Keratinocyte (primary cell): ENCODE data around the gene CREB5. TPM values are rescaled to one million over a fixed set of nuclear protein-coding genes. Genes with fewer than 3 reads are reported as not detected.

Source experiments
- DNase-seq: peaks from one replicate; pipeline ENCODE4 v3.0.0-alpha.2; 2011; ENCODE audit warnings: low read depth, missing footprints, low spot score
- FAIRE-seq: peaks from 2 replicates; lab custom pipeline; 2011; peaks lifted over from hg19 to GRCh38; lab: Jason Lieb, UNC
- H2AFZ ChIP-seq: 2 replicates; pipeline ENCODE4 v1.6.0; 2012; ENCODE audit warnings: low read length, control low read depth, inconsistent platforms; ENCODE audit not compliant: control insufficient read depth
- H3K27ac ChIP-seq: 2 replicates; pipeline ENCODE4 v1.5.1; 2011; ENCODE audit warnings: low read length; ENCODE audit not compliant: control insufficient read depth, insufficient read depth
- H3K27me3 ChIP-seq: 3 replicates; pipeline ENCODE4 v1.6.0; 2011; ENCODE audit warnings: low read length; ENCODE audit not compliant: control insufficient read depth, insufficient read depth; ENCODE audit errors: extremely low read depth
- H3K36me3 ChIP-seq, 2 experiments: 2 replicates in 1 of 2; 3 replicates in 1 of 2; pipeline ENCODE4 v1.5.1; 2011; ENCODE audit warnings: low read length in 2 of 2, mild to moderate bottlenecking in 1 of 2; ENCODE audit not compliant: control insufficient read depth in 2 of 2, insufficient read depth in 2 of 2; ENCODE audit errors: extremely low read depth in 1 of 2
- H3K4me1 ChIP-seq: 3 replicates; pipeline ENCODE4 v1.5.1; 2011; ENCODE audit warnings: low read length; ENCODE audit not compliant: control insufficient read depth, insufficient read depth; ENCODE audit errors: extremely low read depth
- H3K4me2 ChIP-seq: 3 replicates; pipeline ENCODE4 v1.6.0; 2011; ENCODE audit warnings: low read depth, low read length; ENCODE audit not compliant: control insufficient read depth, insufficient read depth; ENCODE audit errors: extremely low read depth
- H3K4me3 ChIP-seq, 3 experiments: fragments of 200-600 bp in 1 of 3; sonication (generic) in 1 of 3; 2 replicates in 2 of 3; 3 replicates in 1 of 3; pipeline ENCODE4 v1.5.1; 2011 to 2016; ENCODE audit warnings: low read length in 3 of 3, mild to moderate bottlenecking in 3 of 3, control low read depth in 2 of 3, inconsistent platforms in 1 of 3, low read depth in 1 of 3, mixed read lengths in 1 of 3, mixed run types in 1 of 3, moderate library complexity in 1 of 3; ENCODE audit not compliant: control insufficient read depth in 2 of 3, insufficient read depth in 2 of 3; ENCODE audit errors: extremely low read depth in 1 of 3
- H3K79me2 ChIP-seq: 2 replicates; pipeline ENCODE4 v1.6.0; 2012; ENCODE audit warnings: low read length; ENCODE audit not compliant: control insufficient read depth, insufficient read depth
- H3K9ac ChIP-seq: 3 replicates; pipeline ENCODE4 v1.6.0; 2011; ENCODE audit warnings: low read length; ENCODE audit not compliant: control insufficient read depth, insufficient read depth; ENCODE audit errors: extremely low read depth
- H3K9me1 ChIP-seq: 3 replicates; pipeline ENCODE4 v1.6.0; 2011; ENCODE audit warnings: low read length; ENCODE audit not compliant: control insufficient read depth, insufficient read depth; ENCODE audit errors: extremely low read depth
- H3K9me3 ChIP-seq: 2 replicates; pipeline ENCODE4 v1.5.1; 2012; ENCODE audit warnings: low read depth, low read length; ENCODE audit not compliant: control insufficient read depth
- H4K20me1 ChIP-seq: 3 replicates; pipeline ENCODE4 v1.6.0; 2011; ENCODE audit warnings: low read length; ENCODE audit not compliant: control insufficient read depth, insufficient read depth; ENCODE audit errors: extremely low read depth
- CTCF ChIP-seq, 3 experiments: IDR thresholded peaks in 1 of 3; conservative IDR thresholded peaks in 1 of 3; optimal IDR thresholded peaks in 1 of 3; 2 replicates in 2 of 3; 3 replicates in 1 of 3; pipeline versions ENCODE3 to v1.5.1; 2011; ENCODE audit warnings: low read length in 3 of 3, mild to moderate bottlenecking in 3 of 3, moderate library complexity in 2 of 3, control low read depth in 1 of 3, inconsistent platforms in 1 of 3; ENCODE audit not compliant: insufficient read depth in 2 of 3; ENCODE audit errors: extremely low read depth in 1 of 3
- EZH2 ChIP-seq: IDR thresholded peaks from one replicate; pipeline ENCODE4 v1.6.1; 2012; ENCODE audit warnings: inconsistent platforms, mild to moderate bottlenecking, low read length, moderate library complexity
- dilution Hi-C: fragments of 300-500 bp; cut with MboI; formaldehyde crosslinking; loops from one replicate; pipeline ENCODE4 v1.7.0; 2020; ENCODE audit warnings: low sequenced_read_pairs; ENCODE audit not compliant: extremely low pct_ligation_motif_present
- polyA plus RNA-seq, 5 experiments: library from polyadenylated mRNA; depleted of rRNA in 3 of 5; stranded (reverse) in 3 of 5; stranded (forward) in 1 of 5; unstranded in 1 of 5; fragments of >200 nt; gene quantifications; 1 replicate in 1 of 5; 2 replicates in 3 of 5; 3 replicates in 1 of 5; pipeline versions ENCODE4 v1.2.1 to v1.2.3, GENCODE V29; 2011 to 2012; ENCODE audit warnings: missing spikeins in 2 of 5, low read depth in 1 of 5, low replicate concordance in 1 of 5

The CREB5 gene
- polyA plus RNA-seq, 1 donor (not counting 4 experiments of a cell fraction or from before 2014, with no cell fraction given): 7.9 TPM

- H3K4me2 ChIP-seq: no peak overlapping the region
- no peak overlapping the region for H3K4me3 ChIP-seq
- dilution Hi-C loops: no loop called here
- TF ChIP-seq EZH2: no peak
- TF ChIP-seq CTCF (optimal IDR thresholded peaks at IDR 0.05 in 1 of 3, IDR thresholded peaks at IDR 0.05 in 1 of 3, conservative IDR thresholded peaks at IDR 0.05 in 1 of 3; ENCODE audit: extremely low read depth in 1 of 3, insufficient read depth in 2 of 3, low read length in 3 of 3): no peak
- H3K9me1 ChIP-seq: no peaks in the 10 kb centered on the region
- DNase-seq (no peak), FAIRE-seq (peak; percentile 32)
- no peaks in the 10 kb centered on the region for H3K79me2 ChIP-seq
- no peaks in the 10 kb centered on the region for H3K36me3 ChIP-seq
- H3K27me3 ChIP-seq: peaks cover 23% of the 10 kb centered on the region
- H2AFZ ChIP-seq: no peak overlapping the region
- no peak overlapping the region for H3K9ac ChIP-seq
- no peaks in the 10 kb centered on the region for H4K20me1 ChIP-seq
- no peak overlapping the region for H3K27ac ChIP-seq
- peaks cover 3% of the 10 kb centered on the region for H3K4me1 ChIP-seq
- H3K9me3 ChIP-seq: no peaks in the 10 kb centered on the region
Measured at GRCh38 chr7:28575241-28575643, 162.9 kb downstream of the CREB5 start.

GRCh38 chr7:28576656-28577055, 164.3 kb downstream of the CREB5 start:
- Histone ChIP-seq H3K27me3 (peaks cover 22% of the 10 kb centered on the region), H3K36me3 (no peaks in the 10 kb centered on the region), H3K9me1 (no peaks in the 10 kb centered on the region), H3K79me2 (no peaks in the 10 kb centered on the region), H3K27ac (no peak overlapping the region), H3K4me2 (no peak overlapping the region), H3K4me1 (peaks cover 7% of the 10 kb centered on the region), H2AFZ (no peak overlapping the region), H3K4me3 (no peak overlapping the region), H3K9ac (no peak overlapping the region), H3K9me3 (no peaks in the 10 kb centered on the region), H4K20me1 (no peaks in the 10 kb centered on the region)
- FAIRE-seq (no peak), DNase-seq (no peak)
- dilution Hi-C loops: no loop called here
- TF ChIP-seq EZH2: no peak
- TF ChIP-seq CTCF (optimal IDR thresholded peaks at IDR 0.05 in 1 of 3, IDR thresholded peaks at IDR 0.05 in 1 of 3, conservative IDR thresholded peaks at IDR 0.05 in 1 of 3; ENCODE audit: extremely low read depth in 1 of 3, insufficient read depth in 2 of 3, low read length in 3 of 3): no peak
